Measurements from ENCODE around the gene TRAPPC12. TPM values are rescaled to one million over a fixed set of nuclear protein-coding genes. Genes with fewer than 3 reads are reported as not detected.

The TRAPPC12 gene
- total RNA-seq, 4 donors from 2014 or later = 41.3 to 83.6 (median 52.0) TPM

- no peak for TF ChIP-seq CTCF (IDR thresholded peaks at IDR 0.05; ENCODE audit: low read depth)
These were observed 125.2 kb downstream of the TRAPPC12 start for GRCh38 chr2:3504741-3505140.

DNA sequence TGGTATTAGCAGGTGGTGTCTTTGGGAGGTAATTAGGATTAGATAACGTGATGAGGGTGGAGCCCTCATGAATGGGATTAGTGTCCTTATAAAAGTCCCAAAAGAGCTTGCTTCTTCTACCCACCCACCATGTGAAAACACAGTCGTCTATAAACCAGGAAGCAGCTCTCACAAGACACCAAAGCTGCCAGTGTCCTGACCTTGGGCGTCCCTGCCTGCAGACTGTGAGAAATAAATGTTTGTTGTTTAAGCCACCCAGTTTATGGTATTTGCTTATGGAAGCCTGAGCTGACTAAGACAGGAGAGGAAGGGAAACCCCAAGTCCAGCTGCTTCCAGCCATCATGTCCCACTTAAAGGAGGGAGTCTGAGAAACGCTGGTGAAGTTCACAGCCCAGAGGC is 126.3 kb downstream of the TRAPPC12 start:
- no peak for TF ChIP-seq CTCF (IDR thresholded peaks at IDR 0.05; ENCODE audit: low read depth)

GRCh38 chr2:3512086-3512485 is 132.6 kb downstream of the TRAPPC12 start:
- no peak for TF ChIP-seq CTCF (IDR thresholded peaks at IDR 0.05; ENCODE audit: low read depth)

DNA sequence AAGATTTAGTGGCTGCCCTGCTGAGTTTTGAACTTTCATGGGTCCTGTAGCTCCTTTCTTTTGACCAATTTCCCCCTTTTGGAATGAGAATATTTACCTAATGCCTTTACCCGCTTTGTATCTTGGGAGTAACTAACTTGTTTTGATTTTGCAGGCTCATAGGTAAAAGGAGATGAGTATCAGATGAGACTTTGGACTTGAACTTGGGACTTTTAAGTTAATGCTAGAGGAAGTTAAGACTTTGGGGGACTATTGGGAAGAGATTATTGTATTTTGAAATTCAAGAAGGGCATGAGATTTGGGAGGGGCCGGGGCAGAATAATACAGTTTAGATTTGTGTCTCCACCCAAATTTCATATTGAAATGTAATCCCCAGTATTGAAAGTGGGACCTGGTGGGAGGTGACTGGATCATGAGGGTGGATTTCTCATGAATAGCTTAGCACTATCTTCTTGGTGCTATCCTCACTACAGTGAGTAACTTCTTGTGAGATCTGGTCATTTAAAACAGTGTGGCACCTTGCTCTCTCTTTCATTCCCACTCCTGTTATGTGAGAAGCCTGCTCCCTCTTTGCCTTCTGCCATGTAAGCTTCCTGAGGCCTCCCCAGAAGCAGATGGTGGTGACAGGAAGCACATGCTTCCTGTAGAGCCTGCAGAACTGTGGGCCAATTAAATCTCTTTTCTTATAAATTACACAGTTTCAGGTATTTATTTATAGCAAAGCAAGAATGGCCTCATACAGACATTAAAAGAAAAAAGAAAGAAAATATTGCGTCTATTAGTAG is 133.7 kb downstream of the TRAPPC12 start:
- TF ChIP-seq CTCF (IDR thresholded peaks at IDR 0.05; ENCODE audit: low read depth) = no peak

DNA sequence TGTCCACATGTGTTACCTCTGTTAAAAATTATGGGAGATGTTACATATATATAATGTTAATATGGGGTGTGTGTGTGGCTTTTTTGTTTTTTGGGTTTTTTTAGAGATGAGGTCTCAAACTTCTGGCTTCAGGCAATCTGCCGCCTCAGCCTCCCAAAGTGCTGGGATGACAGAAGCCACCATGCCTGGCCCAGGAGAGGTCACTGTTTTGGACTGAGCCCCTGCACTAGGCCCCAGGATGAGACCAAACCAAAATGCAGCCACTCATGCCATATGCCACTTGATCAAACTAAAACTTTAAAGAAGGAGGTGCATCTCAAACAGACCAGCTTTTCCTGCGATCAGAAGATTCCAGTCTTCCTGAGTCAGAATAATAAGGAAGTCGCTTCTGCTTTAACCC is 137.3 kb downstream of the TRAPPC12 start:
- no peak for TF ChIP-seq CTCF (IDR thresholded peaks at IDR 0.05; ENCODE audit: low read depth)

- no peak for TF ChIP-seq CTCF (IDR thresholded peaks at IDR 0.05; ENCODE audit: low read depth)
These were observed 138.5 kb downstream of the TRAPPC12 start for GRCh38 chr2:3517948-3518495.

DNA sequence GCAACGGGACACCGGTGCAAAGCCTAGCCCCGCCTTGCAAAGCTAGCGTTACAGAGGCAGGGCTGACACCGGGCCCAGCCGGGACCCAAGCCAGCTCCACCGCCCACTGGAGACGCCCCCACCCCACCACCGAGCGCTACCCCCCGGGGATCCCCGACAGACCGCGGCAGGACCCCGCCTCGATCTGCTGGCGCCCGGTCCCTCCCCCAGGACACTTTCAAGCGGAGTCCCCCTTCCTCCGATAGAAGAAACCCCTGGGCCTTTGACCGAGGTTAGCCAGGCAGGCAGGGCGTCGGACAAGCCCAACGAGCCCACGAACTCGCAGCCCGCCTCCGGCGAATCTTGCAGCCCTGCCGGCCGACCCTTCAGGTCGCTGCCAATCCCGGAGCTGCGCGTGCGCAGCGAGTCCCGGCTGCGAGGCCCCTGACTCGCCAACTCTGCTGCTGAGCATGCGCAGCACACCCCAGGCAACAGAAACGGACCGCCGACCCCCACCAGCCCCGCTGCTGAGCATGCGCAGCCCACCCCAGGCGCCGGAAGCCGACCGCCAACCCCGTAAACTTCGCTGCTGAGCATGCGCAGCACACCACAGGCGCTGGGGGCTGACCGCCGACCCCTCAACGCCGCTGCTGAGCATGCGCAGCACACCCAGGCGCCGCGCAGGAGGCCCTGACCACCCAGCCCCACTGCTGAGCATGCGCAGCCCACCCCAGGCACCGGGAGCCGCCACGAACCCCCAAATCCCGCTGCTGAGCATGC is 139.2 kb downstream of the TRAPPC12 start:
- TF ChIP-seq CTCF (IDR thresholded peaks at IDR 0.05; ENCODE audit: low read depth) = no peak

Data from subcutaneous adipose tissue (tissue), 4 donors.